Measurements from ENCODE around the gene CNGA2. TPM values are rescaled to one million over a fixed set of nuclear protein-coding genes. Genes with fewer than 3 reads are reported as not detected.

Gene CNGA2
- total and polyA plus RNA-seq, 2 experiments from 2014 or later: not detected

DNA sequence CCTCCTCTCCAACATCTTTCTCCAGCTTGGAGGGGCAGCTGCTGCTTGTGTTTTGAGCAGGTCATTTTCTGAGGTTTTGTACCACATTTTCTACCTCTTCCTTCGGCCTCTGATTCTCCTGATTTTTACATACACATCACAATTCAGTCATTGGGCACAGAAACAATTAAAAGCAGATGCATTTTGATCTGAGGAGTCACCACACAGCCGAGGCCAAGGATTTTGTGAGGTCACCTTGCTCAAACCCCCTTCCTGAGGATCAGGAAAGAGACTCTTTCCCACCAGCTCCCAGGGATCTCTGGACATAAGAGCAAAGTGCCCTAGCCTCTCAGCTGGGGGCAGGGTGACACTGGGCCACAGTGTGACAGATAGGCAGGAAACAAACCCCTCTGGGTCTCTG is 24.1 kb upstream of the CNGA2 start:
- Mint-ChIP-seq H3K9me3 (no peaks in the 10 kb centered on the region), H3K36me3 (ENCODE audit: low read depth) (no peaks in the 10 kb centered on the region), H3K27ac (no peak overlapping the region), H3K4me1 (peaks cover 11% of the 10 kb centered on the region; the same call in 2 of the 3 replicates), H3K27me3 (ENCODE audit: insufficient read depth, low read depth, poor library complexity) (peaks cover 3% of the 10 kb centered on the region), H3K4me3 (no peak overlapping the region)
- no peak overlapping the region for H3K4me3 ChIP-seq
- no peaks in the 10 kb centered on the region for H3K27me3 ChIP-seq (ENCODE audit: insufficient read depth)
- no peak overlapping the region for H3K27ac ChIP-seq (ENCODE audit: low read depth)
- no peaks in the 10 kb centered on the region; the same call in 1 of the 2 replicates for H3K4me1 ChIP-seq (ENCODE audit: insufficient read depth)
- ATAC-seq (no peak), DNase-seq (ENCODE audit: low spot score) (no peak)
- TF ChIP-seq, protein P1, sequence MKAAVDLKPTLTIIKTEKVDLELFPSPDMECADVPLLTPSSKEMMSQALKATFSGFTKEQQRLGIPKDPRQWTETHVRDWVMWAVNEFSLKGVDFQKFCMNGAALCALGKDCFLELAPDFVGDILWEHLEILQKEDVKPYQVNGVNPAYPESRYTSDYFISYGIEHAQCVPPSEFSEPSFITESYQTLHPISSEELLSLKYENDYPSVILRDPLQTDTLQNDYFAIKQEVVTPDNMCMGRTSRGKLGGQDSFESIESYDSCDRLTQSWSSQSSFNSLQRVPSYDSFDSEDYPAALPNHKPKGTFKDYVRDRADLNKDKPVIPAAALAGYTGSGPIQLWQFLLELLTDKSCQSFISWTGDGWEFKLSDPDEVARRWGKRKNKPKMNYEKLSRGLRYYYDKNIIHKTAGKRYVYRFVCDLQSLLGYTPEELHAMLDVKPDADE (IDR thresholded peaks at IDR 0.05): no peak
- no peak for TF ChIP-seq STAT1 (IDR thresholded peaks at IDR 0.05; ENCODE audit: unreplicated experiment)
- TF ChIP-seq, protein P2, sequence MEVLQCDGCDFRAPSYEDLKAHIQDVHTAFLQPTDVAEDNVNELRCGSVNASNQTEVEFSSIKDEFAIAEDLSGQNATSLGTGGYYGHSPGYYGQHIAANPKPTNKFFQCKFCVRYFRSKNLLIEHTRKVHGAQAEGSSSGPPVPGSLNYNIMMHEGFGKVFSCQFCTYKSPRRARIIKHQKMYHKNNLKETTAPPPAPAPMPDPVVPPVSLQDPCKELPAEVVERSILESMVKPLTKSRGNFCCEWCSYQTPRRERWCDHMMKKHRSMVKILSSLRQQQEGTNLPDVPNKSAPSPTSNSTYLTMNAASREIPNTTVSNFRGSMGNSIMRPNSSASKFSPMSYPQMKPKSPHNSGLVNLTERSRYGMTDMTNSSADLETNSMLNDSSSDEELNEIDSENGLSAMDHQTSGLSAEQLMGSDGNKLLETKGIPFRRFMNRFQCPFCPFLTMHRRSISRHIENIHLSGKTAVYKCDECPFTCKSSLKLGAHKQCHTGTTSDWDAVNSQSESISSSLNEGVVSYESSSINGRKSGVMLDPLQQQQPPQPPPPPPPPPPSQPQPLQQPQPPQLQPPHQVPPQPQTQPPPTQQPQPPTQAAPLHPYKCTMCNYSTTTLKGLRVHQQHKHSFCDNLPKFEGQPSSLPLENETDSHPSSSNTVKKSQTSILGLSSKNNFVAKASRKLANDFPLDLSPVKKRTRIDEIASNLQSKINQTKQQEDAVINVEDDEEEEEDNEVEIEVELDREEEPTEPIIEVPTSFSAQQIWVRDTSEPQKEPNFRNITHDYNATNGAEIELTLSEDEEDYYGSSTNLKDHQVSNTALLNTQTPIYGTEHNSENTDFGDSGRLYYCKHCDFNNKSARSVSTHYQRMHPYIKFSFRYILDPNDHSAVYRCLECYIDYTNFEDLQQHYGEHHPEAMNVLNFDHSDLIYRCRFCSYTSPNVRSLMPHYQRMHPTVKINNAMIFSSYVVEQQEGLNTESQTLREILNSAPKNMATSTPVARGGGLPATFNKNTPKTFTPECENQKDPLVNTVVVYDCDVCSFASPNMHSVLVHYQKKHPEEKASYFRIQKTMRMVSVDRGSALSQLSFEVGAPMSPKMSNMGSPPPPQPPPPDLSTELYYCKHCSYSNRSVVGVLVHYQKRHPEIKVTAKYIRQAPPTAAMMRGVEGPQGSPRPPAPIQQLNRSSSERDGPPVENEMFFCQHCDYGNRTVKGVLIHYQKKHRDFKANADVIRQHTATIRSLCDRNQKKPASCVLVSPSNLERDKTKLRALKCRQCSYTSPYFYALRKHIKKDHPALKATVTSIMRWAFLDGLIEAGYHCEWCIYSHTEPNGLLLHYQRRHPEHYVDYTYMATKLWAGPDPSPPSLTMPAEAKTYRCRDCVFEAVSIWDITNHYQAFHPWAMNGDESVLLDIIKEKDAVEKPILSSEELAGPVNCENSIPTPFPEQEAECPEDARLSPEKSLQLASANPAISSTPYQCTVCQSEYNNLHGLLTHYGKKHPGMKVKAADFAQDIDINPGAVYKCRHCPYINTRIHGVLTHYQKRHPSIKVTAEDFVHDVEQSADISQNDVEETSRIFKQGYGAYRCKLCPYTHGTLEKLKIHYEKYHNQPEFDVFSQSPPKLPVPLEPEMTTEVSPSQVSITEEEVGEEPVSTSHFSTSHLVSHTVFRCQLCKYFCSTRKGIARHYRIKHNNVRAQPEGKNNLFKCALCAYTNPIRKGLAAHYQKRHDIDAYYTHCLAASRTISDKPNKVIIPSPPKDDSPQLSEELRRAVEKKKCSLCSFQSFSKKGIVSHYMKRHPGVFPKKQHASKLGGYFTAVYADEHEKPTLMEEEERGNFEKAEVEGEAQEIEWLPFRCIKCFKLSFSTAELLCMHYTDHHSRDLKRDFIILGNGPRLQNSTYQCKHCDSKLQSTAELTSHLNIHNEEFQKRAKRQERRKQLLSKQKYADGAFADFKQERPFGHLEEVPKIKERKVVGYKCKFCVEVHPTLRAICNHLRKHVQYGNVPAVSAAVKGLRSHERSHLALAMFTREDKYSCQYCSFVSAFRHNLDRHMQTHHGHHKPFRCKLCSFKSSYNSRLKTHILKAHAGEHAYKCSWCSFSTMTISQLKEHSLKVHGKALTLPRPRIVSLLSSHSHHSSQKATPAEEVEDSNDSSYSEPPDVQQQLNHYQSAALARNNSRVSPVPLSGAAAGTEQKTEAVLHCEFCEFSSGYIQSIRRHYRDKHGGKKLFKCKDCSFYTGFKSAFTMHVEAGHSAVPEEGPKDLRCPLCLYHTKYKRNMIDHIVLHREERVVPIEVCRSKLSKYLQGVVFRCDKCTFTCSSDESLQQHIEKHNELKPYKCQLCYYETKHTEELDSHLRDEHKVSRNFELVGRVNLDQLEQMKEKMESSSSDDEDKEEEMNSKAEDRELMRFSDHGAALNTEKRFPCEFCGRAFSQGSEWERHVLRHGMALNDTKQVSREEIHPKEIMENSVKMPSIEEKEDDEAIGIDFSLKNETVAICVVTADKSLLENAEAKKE (CRISPR knock-in tag; IDR thresholded peaks at IDR 0.05): no peak
- no peak for TF ChIP-seq NANOG (IDR thresholded peaks at IDR 0.05; ENCODE audit: borderline replicate concordance)
- TF ChIP-seq JUNB (IDR thresholded peaks at IDR 0.05; ENCODE audit: unreplicated experiment): no peak
- no peak for TF ChIP-seq EZH2phosphoT487 (IDR thresholded peaks at IDR 0.05; ENCODE audit: unreplicated experiment)
- TF ChIP-seq ZNF331 (CRISPR knock-in tag; IDR thresholded peaks at IDR 0.05; ENCODE audit: low read depth): no peak
- TF ChIP-seq EZH2 (IDR thresholded peaks at IDR 0.05; ENCODE audit: low read depth, unreplicated experiment): no peak
- TF ChIP-seq, protein P3, sequence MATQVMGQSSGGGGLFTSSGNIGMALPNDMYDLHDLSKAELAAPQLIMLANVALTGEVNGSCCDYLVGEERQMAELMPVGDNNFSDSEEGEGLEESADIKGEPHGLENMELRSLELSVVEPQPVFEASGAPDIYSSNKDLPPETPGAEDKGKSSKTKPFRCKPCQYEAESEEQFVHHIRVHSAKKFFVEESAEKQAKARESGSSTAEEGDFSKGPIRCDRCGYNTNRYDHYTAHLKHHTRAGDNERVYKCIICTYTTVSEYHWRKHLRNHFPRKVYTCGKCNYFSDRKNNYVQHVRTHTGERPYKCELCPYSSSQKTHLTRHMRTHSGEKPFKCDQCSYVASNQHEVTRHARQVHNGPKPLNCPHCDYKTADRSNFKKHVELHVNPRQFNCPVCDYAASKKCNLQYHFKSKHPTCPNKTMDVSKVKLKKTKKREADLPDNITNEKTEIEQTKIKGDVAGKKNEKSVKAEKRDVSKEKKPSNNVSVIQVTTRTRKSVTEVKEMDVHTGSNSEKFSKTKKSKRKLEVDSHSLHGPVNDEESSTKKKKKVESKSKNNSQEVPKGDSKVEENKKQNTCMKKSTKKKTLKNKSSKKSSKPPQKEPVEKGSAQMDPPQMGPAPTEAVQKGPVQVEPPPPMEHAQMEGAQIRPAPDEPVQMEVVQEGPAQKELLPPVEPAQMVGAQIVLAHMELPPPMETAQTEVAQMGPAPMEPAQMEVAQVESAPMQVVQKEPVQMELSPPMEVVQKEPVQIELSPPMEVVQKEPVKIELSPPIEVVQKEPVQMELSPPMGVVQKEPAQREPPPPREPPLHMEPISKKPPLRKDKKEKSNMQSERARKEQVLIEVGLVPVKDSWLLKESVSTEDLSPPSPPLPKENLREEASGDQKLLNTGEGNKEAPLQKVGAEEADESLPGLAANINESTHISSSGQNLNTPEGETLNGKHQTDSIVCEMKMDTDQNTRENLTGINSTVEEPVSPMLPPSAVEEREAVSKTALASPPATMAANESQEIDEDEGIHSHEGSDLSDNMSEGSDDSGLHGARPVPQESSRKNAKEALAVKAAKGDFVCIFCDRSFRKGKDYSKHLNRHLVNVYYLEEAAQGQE (IDR thresholded peaks at IDR 0.05; ENCODE audit: unreplicated experiment): no peak
- no peak for TF ChIP-seq ZNF114 (CRISPR knock-in tag; IDR thresholded peaks at IDR 0.05)
- TF ChIP-seq POLR2AphosphoS5 (IDR thresholded peaks at IDR 0.05; ENCODE audit: low read depth): no peak
- no peak for TF ChIP-seq CREB1 (CRISPR knock-in tag; IDR thresholded peaks at IDR 0.05; ENCODE audit: low read depth)
- TF ChIP-seq, protein P4, sequence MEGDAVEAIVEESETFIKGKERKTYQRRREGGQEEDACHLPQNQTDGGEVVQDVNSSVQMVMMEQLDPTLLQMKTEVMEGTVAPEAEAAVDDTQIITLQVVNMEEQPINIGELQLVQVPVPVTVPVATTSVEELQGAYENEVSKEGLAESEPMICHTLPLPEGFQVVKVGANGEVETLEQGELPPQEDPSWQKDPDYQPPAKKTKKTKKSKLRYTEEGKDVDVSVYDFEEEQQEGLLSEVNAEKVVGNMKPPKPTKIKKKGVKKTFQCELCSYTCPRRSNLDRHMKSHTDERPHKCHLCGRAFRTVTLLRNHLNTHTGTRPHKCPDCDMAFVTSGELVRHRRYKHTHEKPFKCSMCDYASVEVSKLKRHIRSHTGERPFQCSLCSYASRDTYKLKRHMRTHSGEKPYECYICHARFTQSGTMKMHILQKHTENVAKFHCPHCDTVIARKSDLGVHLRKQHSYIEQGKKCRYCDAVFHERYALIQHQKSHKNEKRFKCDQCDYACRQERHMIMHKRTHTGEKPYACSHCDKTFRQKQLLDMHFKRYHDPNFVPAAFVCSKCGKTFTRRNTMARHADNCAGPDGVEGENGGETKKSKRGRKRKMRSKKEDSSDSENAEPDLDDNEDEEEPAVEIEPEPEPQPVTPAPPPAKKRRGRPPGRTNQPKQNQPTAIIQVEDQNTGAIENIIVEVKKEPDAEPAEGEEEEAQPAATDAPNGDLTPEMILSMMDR (conservative IDR thresholded peaks at IDR 0.05; ENCODE audit: low read depth in 2 of 2): no peak
- no peak overlapping the region for H2AFZ ChIP-seq
- H3K79me2 ChIP-seq (replicated peaks; ENCODE audit: insufficient read depth): no peaks in the 10 kb centered on the region
- H4K20me1 ChIP-seq (replicated peaks; ENCODE audit: insufficient read depth): no peaks in the 10 kb centered on the region
- H3K36me3 ChIP-seq (ENCODE audit: insufficient read depth): no peaks in the 10 kb centered on the region
- H3K9me2 ChIP-seq (ENCODE audit: insufficient read depth): no peaks in the 10 kb centered on the region
- H3K4me2 ChIP-seq: no peak overlapping the region
- no peaks in the 10 kb centered on the region for H3F3A ChIP-seq (replicated peaks; ENCODE audit: low read depth)

Measured in GM23338 (cell line).